HCEC 1CT (cell line): ENCODE data around the gene ERICH4.
"Not testable (repeated sequence)": the region's sequence is repeated elsewhere in the genome, so short reads cannot be mapped to it uniquely, and the experiment has no call there.

Source experiments
- DNase-seq: peaks from one replicate; pipeline ENCODE4 v3.0.0-alpha.2; 2017

Gene ERICH4

GRCh38 chr19:41480336-41480735 lies 37.4 kb downstream of the ERICH4 start:
- DNase-seq, result no peak

- no peak for DNase-seq
Observed at GRCh38 chr19:41484822-41485221, 41.9 kb downstream of the ERICH4 start.

GRCh38 chr19:41486953-41487352 lies 44.0 kb downstream of the ERICH4 start:
- DNase-seq, result not testable (repeated sequence)

GRCh38 chr19:41492843-41493242 lies 49.9 kb downstream of the ERICH4 start:
- no peak for DNase-seq
